WTC11 (cell line): ENCODE measurements around the gene NRN1. TPM values are rescaled to one million over a fixed set of nuclear protein-coding genes. Genes with fewer than 3 reads are reported as not detected.
A peak's percentile ranks its signal among the peaks of the same experiment; 100 is the strongest.

Experiments used
- ATAC-seq: fragments of 200-7000 bp; cut with Tn5 transposase; 2 replicates; pipeline ENCODE4 v1.10.0; 2021; ENCODE audit warnings: mild to moderate bottlenecking, moderate library complexity
- CTCF ChIA-PET: fragments of 300-600 bp; sonication (Branson Sonifier 250); formaldehyde crosslinking; loops from one replicate; lab custom pipeline; 2021; ENCODE audit warnings: antibody characterized with exemption; lab: Charles Lee
- POLR2A ChIA-PET: fragments of 350-600 bp; sonication (Branson Sonifier 250); formaldehyde crosslinking; loops from one replicate; lab custom pipeline; 2021; ENCODE audit warnings: antibody characterized with exemption; lab: Charles Lee
- DNase-seq: peaks from one replicate; pipeline ENCODE4 v3.0.0; 2021; ENCODE audit warnings: low spot score
- H3K27ac Mint-ChIP-seq: 2 replicates; pipeline ENCODE4 v1.8.0; 2021; ENCODE audit warnings: mixed read lengths
- H3K27me3 Mint-ChIP-seq: 2 replicates; pipeline ENCODE4 v1.8.0; 2021; ENCODE audit warnings: low read depth, mild to moderate bottlenecking, moderate library complexity, mixed read lengths
- H3K36me3 Mint-ChIP-seq: 2 replicates; pipeline ENCODE4 v1.8.0; 2021; ENCODE audit warnings: mixed read lengths
- H3K4me1 Mint-ChIP-seq: 2 replicates; pipeline ENCODE4 v1.8.0; 2022; ENCODE audit warnings: mixed read lengths
- H3K4me3 Mint-ChIP-seq: 2 replicates; pipeline ENCODE4 v1.8.0; 2021; ENCODE audit warnings: mild to moderate bottlenecking, moderate library complexity, mixed read lengths
- H3K9me3 Mint-ChIP-seq: 2 replicates; pipeline ENCODE4 v1.8.0; 2021; ENCODE audit warnings: mixed read lengths
- ETV6 ChIP-seq: sonication (generic); formaldehyde crosslinking; IDR thresholded peaks from 2 replicates; pipeline ENCODE4 v1.8.1; 2022; ENCODE audit warnings: mild to moderate bottlenecking, missing genetic modification reagents
- KAT7 ChIP-seq: sonication (generic); formaldehyde crosslinking; IDR thresholded peaks from 2 replicates; pipeline ENCODE4 v1.8.1; 2023; ENCODE audit warnings: missing genetic modification reagents, mild to moderate bottlenecking, borderline replicate concordance
- MXD4 ChIP-seq: fragments of 250-450 bp; sonication (Bioruptor Pico); IDR thresholded peaks from 2 replicates; pipeline ENCODE4 v1.8.0; 2021; ENCODE audit warnings: mild to moderate bottlenecking, moderate library complexity, borderline replicate concordance
- NFATC4 ChIP-seq: fragments of 250-450 bp; sonication (Bioruptor Pico); IDR thresholded peaks from 2 replicates; pipeline ENCODE4 v1.9.0; 2021; ENCODE audit warnings: mild to moderate bottlenecking
- NFYB ChIP-seq: sonication (generic); formaldehyde crosslinking; conservative IDR thresholded peaks from 2 replicates; pipeline ENCODE4 v1.8.0; 2022; ENCODE audit warnings: low read depth, missing genetic modification reagents
- RELA ChIP-seq: sonication (generic); formaldehyde crosslinking; IDR thresholded peaks from 2 replicates; pipeline ENCODE4 v1.8.1; 2022; ENCODE audit warnings: missing genetic modification reagents, mild to moderate bottlenecking, borderline replicate concordance
- SMAD3 ChIP-seq: sonication (generic); formaldehyde crosslinking; IDR thresholded peaks from 2 replicates; pipeline ENCODE4 v1.8.0; 2022; ENCODE audit warnings: missing genetic modification reagents, mild to moderate bottlenecking, borderline replicate concordance
- SP1 ChIP-seq: sonication (generic); formaldehyde crosslinking; conservative IDR thresholded peaks from 2 replicates; pipeline ENCODE4 v1.8.1; 2022; ENCODE audit warnings: missing genetic modification reagents
- TCF7 ChIP-seq: sonication (generic); formaldehyde crosslinking; IDR thresholded peaks from 2 replicates; pipeline ENCODE4 v1.8.0; 2022; ENCODE audit warnings: mild to moderate bottlenecking, low read depth, missing genetic modification reagents, moderate library complexity
- total RNA-seq: library from RNA; stranded (reverse); gene quantifications from 3 replicates; pipeline ENCODE4 v1.2.3, GENCODE V29; 2021
- TF ChIP-seq, protein P1 (sequence below): sonication (generic); formaldehyde crosslinking; IDR thresholded peaks from 2 replicates; pipeline ENCODE4 v1.8.1; 2023; ENCODE audit warnings: mild to moderate bottlenecking, moderate library complexity, missing genetic modification reagents
- TF ChIP-seq, protein P2 (sequence below): fragments of 250-450 bp; sonication (Bioruptor Pico); IDR thresholded peaks from 2 replicates; pipeline ENCODE4 v2.1.2; 2022; ENCODE audit warnings: mild to moderate bottlenecking, moderate library complexity
- TF ChIP-seq, protein P3 (sequence below): fragments of 200-600 bp; IDR thresholded peaks from 2 replicates; pipeline ENCODE4 v1.8.0; 2022; ENCODE audit warnings: antibody characterized with exemption
- TF ChIP-seq, protein P4 (sequence below): sonication (generic); formaldehyde crosslinking; IDR thresholded peaks from 2 replicates; pipeline ENCODE4 v1.8.1; 2023; ENCODE audit warnings: mild to moderate bottlenecking, missing genetic modification reagents

NRN1 gene
- total RNA-seq, 1 experiment from 2014 or later, result 0.66 TPM

DNA sequence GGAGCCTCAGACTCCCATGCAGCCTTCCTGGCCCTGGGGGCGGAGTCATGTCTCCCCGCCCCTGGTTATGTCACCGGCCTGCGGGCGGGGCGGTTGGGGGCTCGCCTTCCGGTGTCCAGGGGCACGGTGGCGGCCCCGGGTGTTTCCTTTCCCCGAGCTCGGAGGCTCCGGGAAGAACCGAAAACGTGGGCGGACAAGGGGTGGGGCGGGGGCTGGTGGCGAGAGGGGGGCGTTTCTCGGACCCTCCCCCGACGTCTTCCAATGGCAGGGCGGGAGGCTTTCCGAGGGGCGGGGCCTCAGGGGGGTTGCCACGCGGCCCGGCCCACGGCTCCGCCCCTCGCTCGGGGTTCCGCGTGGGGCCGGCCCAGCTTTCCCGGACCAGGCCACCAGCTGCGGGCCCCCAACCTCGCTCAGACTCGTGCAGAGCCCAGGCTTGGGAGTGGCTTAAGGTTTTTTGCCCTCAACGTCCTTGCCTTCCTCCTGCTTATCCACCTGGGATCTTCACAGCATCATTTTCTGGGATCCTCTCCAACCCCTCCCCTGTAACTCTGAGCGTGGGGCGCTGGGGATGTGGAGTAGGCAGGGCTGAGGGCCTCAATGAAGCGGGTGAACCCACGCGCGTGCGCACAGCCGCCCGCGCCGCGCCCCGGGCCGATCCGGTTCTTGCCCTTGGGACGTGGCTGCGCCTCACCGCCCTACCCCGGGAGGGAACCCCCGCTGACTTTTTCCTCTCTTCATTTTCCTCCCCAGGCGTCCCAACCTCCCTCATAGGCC is 2.1 kb upstream of the NRN1 start:
- ChIA-PET POLR2A (no interaction called here), CTCF (interaction anchor here (0.6 to 2.6 kb wide), 6 partner anchors 9 to 1090 kb away, joined by 4 to 18 read pairs (median 4); no protein-coding TSS in a partner anchor)
- ATAC-seq (peak; percentile 68), DNase-seq (peak; percentile 83)
- Mint-ChIP-seq H3K4me3 (peak overlapping the region; percentile 78), H3K36me3 (no peaks in the 10 kb centered on the region), H3K9me3 (no peaks in the 10 kb centered on the region), H3K27ac (no peak overlapping the region), H3K4me1 (peaks cover 35% of the 10 kb centered on the region), H3K27me3 (peaks cover 72% of the 10 kb centered on the region)
- TF ChIP-seq NFYB (CRISPR knock-in tag) (0 out of 2 replicates have a peak, but pooled peaks have one; percentile 22), KAT7 (CRISPR knock-in tag) (no peak), RELA (no peak), MXD4 (no peak), ETV6 (no peak), SMAD3 (CRISPR knock-in tag) (no peak), NFATC4 (no peak)

DNA sequence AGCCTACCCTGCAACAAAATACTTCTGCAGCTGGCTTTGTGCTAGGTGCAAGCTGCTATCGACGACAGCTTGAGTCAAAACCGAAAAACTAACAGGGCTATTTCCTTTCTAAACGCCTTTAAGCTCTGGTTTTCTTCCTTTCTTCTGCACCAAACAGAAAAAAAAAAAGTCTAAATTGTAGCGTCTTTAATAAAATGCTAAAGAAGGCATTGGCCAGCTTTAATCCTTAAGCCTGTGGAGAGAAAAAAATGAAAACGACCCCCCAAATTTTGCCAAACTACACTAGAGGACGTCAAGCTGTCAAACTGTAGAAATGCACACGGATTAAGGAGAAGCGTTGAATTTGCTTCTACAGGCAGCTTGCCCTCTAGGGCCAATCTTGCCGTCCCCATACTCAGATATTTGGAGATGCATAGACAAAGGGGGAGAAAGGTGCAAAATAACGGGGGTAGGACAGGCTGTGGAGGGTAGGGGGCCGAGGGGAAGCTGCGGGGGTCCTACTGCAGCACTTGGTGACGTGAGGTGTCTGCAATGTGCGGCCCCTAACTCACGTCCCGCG is 1.4 kb upstream of the NRN1 start:
- Mint-ChIP-seq H3K36me3 (no peaks in the 10 kb centered on the region), H3K9me3 (no peaks in the 10 kb centered on the region), H3K27ac (no peak overlapping the region)
- no peak for DNase-seq
- CTCF ChIA-PET, result interaction anchor here (0.6 to 2.6 kb wide), 7 partner anchors 9 to 1091 kb away, joined by 4 to 18 read pairs (median 5); no protein-coding TSS in a partner anchor
- TF ChIP-seq TCF7 (CRISPR knock-in tag), result no peak
- 0 out of 2 replicates have a peak, but pooled peaks have one; percentile 4 for TF ChIP-seq SP1
- TF ChIP-seq, all 79 proteins: peak for 1
- Mint-ChIP-seq H3K27me3 (peaks cover 78% of the 10 kb centered on the region), H3K4me1 (peaks cover 37% of the 10 kb centered on the region), H3K4me3 (peak overlapping the region; percentile 78)
- ATAC-seq, result no peak
- POLR2A ChIA-PET, result interaction anchor here (0.7 kb wide), 1 partner anchor 539 kb away, joined by 3 read pairs; no protein-coding TSS in a partner anchor

DNA sequence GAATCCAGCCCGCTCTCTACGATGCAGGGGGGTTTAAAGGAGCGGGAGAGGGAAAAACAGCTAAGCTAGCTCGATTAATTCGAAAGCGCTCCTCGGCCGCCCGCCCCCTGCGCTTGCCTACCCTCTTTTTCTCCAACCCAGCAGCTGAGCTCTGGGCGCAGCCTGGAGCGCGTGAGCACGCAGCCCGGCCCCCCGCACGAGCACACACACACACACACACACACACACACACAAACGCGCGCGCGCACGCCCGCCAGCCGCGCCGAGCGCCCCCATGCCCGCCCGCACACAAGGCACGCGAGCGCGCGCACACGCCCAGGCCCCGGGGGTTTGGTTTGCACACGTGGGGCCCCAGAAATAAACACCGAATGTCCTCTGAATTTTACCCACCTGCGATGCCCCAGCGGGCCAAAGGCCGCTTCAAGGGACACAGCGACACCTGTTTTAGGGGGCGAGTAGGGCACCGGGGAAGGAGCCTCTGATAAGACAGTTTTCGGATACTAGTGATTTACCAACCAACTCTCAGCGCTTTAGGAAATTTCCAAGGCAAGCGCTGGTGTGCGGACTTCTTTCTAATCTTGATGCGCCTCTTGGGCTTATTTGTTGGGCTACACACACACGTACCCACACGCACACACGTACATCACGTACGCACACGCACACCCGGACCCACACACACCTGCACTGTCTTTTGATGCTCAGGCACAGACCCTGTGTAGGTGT is 802 bp upstream of the NRN1 start:
- H3K27ac Mint-ChIP-seq, result no peak overlapping the region
- peak overlapping the region; percentile 78 for H3K4me3 Mint-ChIP-seq
- ChIA-PET POLR2A (interaction anchor here (0.7 to 1.4 kb wide), 2 partner anchors 12 to 540 kb away, joined by 3 to 4 read pairs; no protein-coding TSS in a partner anchor), CTCF (interaction anchor here (0.5 to 2.6 kb wide), 10 partner anchors 10 to 890 kb away, joined by 3 to 18 read pairs (median 4); no protein-coding TSS in a partner anchor)
- peaks cover 44% of the 10 kb centered on the region for H3K4me1 Mint-ChIP-seq
- no peaks in the 10 kb centered on the region for H3K36me3 Mint-ChIP-seq
- peaks cover 85% of the 10 kb centered on the region for H3K27me3 Mint-ChIP-seq
- ATAC-seq (peak; percentile 24), DNase-seq (peak; percentile 58)
- TF ChIP-seq, protein P1, sequence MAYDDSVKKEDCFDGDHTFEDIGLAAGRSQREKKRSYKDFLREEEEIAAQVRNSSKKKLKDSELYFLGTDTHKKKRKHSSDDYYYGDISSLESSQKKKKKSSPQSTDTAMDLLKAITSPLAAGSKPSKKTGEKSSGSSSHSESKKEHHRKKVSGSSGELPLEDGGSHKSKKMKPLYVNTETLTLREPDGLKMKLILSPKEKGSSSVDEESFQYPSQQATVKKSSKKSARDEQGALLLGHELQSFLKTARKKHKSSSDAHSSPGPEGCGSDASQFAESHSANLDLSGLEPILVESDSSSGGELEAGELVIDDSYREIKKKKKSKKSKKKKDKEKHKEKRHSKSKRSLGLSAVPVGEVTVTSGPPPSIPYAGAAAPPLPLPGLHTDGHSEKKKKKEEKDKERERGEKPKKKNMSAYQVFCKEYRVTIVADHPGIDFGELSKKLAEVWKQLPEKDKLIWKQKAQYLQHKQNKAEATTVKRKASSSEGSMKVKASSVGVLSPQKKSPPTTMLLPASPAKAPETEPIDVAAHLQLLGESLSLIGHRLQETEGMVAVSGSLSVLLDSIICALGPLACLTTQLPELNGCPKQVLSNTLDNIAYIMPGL (CRISPR knock-in tag), result 0 out of 2 replicates have a peak, but pooled peaks have one; percentile 42
- TF ChIP-seq, protein P2, sequence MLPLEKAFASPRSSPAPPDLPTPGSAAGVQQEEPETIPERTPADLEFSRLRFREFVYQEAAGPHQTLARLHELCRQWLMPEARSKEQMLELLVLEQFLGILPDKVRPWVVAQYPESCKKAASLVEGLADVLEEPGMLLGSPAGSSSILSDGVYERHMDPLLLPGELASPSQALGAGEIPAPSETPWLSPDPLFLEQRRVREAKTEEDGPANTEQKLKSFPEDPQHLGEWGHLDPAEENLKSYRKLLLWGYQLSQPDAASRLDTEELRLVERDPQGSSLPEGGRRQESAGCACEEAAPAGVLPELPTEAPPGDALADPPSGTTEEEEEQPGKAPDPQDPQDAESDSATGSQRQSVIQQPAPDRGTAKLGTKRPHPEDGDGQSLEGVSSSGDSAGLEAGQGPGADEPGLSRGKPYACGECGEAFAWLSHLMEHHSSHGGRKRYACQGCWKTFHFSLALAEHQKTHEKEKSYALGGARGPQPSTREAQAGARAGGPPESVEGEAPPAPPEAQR (CRISPR knock-in tag), result no peak
- TF ChIP-seq, protein P3, sequence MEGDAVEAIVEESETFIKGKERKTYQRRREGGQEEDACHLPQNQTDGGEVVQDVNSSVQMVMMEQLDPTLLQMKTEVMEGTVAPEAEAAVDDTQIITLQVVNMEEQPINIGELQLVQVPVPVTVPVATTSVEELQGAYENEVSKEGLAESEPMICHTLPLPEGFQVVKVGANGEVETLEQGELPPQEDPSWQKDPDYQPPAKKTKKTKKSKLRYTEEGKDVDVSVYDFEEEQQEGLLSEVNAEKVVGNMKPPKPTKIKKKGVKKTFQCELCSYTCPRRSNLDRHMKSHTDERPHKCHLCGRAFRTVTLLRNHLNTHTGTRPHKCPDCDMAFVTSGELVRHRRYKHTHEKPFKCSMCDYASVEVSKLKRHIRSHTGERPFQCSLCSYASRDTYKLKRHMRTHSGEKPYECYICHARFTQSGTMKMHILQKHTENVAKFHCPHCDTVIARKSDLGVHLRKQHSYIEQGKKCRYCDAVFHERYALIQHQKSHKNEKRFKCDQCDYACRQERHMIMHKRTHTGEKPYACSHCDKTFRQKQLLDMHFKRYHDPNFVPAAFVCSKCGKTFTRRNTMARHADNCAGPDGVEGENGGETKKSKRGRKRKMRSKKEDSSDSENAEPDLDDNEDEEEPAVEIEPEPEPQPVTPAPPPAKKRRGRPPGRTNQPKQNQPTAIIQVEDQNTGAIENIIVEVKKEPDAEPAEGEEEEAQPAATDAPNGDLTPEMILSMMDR, result 0 out of 2 replicates have a peak, but pooled peaks have one; percentile 24
- TF ChIP-seq, protein P4, sequence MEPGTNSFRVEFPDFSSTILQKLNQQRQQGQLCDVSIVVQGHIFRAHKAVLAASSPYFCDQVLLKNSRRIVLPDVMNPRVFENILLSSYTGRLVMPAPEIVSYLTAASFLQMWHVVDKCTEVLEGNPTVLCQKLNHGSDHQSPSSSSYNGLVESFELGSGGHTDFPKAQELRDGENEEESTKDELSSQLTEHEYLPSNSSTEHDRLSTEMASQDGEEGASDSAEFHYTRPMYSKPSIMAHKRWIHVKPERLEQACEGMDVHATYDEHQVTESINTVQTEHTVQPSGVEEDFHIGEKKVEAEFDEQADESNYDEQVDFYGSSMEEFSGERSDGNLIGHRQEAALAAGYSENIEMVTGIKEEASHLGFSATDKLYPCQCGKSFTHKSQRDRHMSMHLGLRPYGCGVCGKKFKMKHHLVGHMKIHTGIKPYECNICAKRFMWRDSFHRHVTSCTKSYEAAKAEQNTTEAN, result peak; percentile 24; the same call in 1 of the 2 replicates
- H3K9me3 Mint-ChIP-seq, result no peaks in the 10 kb centered on the region
